ENCODE results near the gene SLC27A1. TPM values are rescaled to one million over a fixed set of nuclear protein-coding genes. Genes with fewer than 3 reads are reported as not detected.

SLC27A1 gene
- total and polyA plus RNA-seq, 2 donors (not counting 3 experiments of a cell fraction or from before 2014, with no cell fraction given), result 10.4 to 13.5 TPM

DNA sequence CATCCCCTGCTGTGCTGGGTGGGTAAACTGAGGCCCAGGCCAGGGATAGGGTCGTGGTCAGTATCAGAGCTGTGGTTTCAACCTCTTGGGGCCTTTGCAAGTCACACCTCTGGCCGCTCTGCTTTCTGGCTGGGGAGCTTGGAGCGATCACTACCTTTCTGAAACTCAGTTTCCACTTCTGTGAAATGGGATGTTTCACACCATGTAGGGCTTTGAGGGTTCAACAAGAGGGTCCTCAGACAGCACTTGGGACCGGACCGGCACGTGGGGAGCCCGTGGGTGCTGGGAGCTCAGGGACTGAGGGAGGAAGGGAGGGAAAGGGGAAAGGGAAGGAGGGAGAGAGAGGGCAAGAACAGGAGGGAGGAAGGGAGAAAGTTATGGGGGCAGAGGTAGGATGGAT is 62.2 kb downstream of the SLC27A1 start:
- CTCF ChIA-PET, result no interaction called here
- H3K27ac ChIP-seq (ENCODE audit: insufficient read depth, low read depth, low read length), result no peak overlapping the region
- H3K9me1 ChIP-seq (replicated peaks; ENCODE audit: control insufficient read depth, extremely low read depth, insufficient read depth, low read length), result no peaks in the 10 kb centered on the region
- H2AFZ ChIP-seq (ENCODE audit: low read depth, low read length), result no peak overlapping the region
- H3K4me2 ChIP-seq (ENCODE audit: insufficient read depth, low read length), result no peak overlapping the region
- FAIRE-seq (no peak), DNase-seq (ENCODE audit: low read depth, low spot score) (no peak)
- no peaks in the 10 kb centered on the region for H3K79me2 ChIP-seq (ENCODE audit: control insufficient read depth, insufficient read depth, low read length)
- TF ChIP-seq EZH2 (IDR thresholded peaks at IDR 0.05; ENCODE audit: borderline replicate concordance, low read depth, low read length, severe bottlenecking) (no peak), FOS (IDR thresholded peaks at IDR 0.05; ENCODE audit: borderline replicate concordance, insufficient read depth, low read length) (no peak), JUN (IDR thresholded peaks at IDR 0.05; ENCODE audit: borderline replicate concordance, insufficient read depth, insufficient read length, low read depth) (no peak), MYC (IDR thresholded peaks at IDR 0.05; ENCODE audit: low read depth, low read length) (no peak), POLR2A (IDR thresholded peaks at IDR 0.05; ENCODE audit: low read depth, low read length) (no peak), GATA2 (IDR thresholded peaks at IDR 0.05; ENCODE audit: insufficient read depth, insufficient read length, low read depth, low read length) (no peak), POLR2AphosphoS5 (IDR thresholded peaks at IDR 0.05; ENCODE audit: insufficient read depth, low read depth, low read length) (no peak)
- TF ChIP-seq, protein P1, sequence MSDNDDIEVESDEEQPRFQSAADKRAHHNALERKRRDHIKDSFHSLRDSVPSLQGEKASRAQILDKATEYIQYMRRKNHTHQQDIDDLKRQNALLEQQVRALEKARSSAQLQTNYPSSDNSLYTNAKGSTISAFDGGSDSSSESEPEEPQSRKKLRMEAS (IDR thresholded peaks at IDR 0.05; ENCODE audit: insufficient read depth, insufficient read length), result no peak
- no peaks in the 10 kb centered on the region for H3K4me1 ChIP-seq (ENCODE audit: control insufficient read depth, extremely low read depth, insufficient read depth, low read length)
- no peak overlapping the region for H3K9ac ChIP-seq (replicated peaks; ENCODE audit: extremely low read depth, insufficient read depth, low read length)
- intact Hi-C loops (cut with micrococcal nuclease) (no loop called here), dilution Hi-C loops (cut with MboI; ENCODE audit: extremely low pct_ligation_motif_present, low sequenced_read_pairs) (no loop called here)
- BruUV-seq (replicated peaks), result no TSS peak
- peaks cover 2% of the 10 kb centered on the region in 2 experiments for H3K27me3 ChIP-seq (ENCODE audit: control insufficient read depth in 2 of 2, insufficient read depth in 2 of 2, low read length in 2 of 2)
- H4K20me1 ChIP-seq (replicated peaks; ENCODE audit: control insufficient read depth, extremely low read depth, insufficient read depth, low read length), result no peaks in the 10 kb centered on the region
- POLR2A ChIA-PET, result no interaction called here
- H3K36me3 ChIP-seq (ENCODE audit: control insufficient read depth in 2 of 2, extremely low read depth in 1 of 2, insufficient read depth in 2 of 2, low read length in 2 of 2), result no peaks in the 10 kb centered on the region
- no peak overlapping the region for H3K4me3 ChIP-seq (replicated peaks in 1 of 3; ENCODE audit: insufficient read depth in 1 of 3, low read depth in 1 of 3, low read length in 3 of 3)
- H3K9me3 ChIP-seq (replicated peaks; ENCODE audit: control insufficient read depth, insufficient read depth, low read length), result no peaks in the 10 kb centered on the region

DNA sequence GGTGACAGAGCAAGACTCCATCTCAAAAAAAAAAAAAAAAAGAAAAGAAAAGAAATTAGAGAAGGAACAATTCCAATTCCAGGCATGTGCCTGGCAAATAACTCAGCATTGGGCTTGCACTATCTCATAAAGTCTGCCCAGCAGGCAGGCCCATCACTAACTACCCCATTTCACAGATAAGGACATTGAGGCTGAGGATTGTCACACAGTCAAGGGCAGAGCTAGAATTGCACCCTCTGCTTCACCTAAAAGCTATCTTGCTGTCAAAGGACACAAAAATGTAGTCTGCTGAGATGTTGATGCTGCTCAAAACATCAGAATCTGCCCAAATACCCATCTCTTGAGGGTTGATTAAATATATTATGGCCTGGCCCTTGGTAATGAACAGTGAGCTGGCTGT is 64.4 kb downstream of the SLC27A1 start:
- ChIA-PET POLR2A (no interaction called here), CTCF (interaction anchor here (1.2 to 3.8 kb wide), 2 partner anchors 38 to 53 kb away, joined by 3 to 18 read pairs; no protein-coding TSS in a partner anchor)
- intact Hi-C loops (cut with micrococcal nuclease), result no loop called here

More for the DNA sequence above, 64.4 kb downstream of the SLC27A1 start:
- DNase-seq (ENCODE audit: low read depth, low spot score) (no peak), FAIRE-seq (no peak)
- Histone ChIP-seq H2AFZ (ENCODE audit: low read depth, low read length) (no peak overlapping the region), H3K27ac (ENCODE audit: insufficient read depth, low read depth, low read length) (no peak overlapping the region), H3K9ac (replicated peaks; ENCODE audit: extremely low read depth, insufficient read depth, low read length) (no peak overlapping the region), H3K4me3 (replicated peaks in 1 of 3; ENCODE audit: insufficient read depth in 1 of 3, low read depth in 1 of 3, low read length in 3 of 3) (no peak overlapping the region), H4K20me1 (replicated peaks; ENCODE audit: control insufficient read depth, extremely low read depth, insufficient read depth, low read length) (no peaks in the 10 kb centered on the region), H3K36me3 (ENCODE audit: control insufficient read depth in 2 of 2, extremely low read depth in 1 of 2, insufficient read depth in 2 of 2, low read length in 2 of 2) (no peaks in the 10 kb centered on the region), H3K27me3 (ENCODE audit: control insufficient read depth in 2 of 2, insufficient read depth in 2 of 2, low read length in 2 of 2) (peaks cover 0 to 2% of the 10 kb centered on the region in 2 experiments), H3K9me3 (replicated peaks; ENCODE audit: control insufficient read depth, insufficient read depth, low read length) (no peaks in the 10 kb centered on the region), H3K9me1 (replicated peaks; ENCODE audit: control insufficient read depth, extremely low read depth, insufficient read depth, low read length) (no peaks in the 10 kb centered on the region), H3K4me2 (ENCODE audit: insufficient read depth, low read length) (no peak overlapping the region), H3K79me2 (ENCODE audit: control insufficient read depth, insufficient read depth, low read length) (no peaks in the 10 kb centered on the region), H3K4me1 (ENCODE audit: control insufficient read depth, extremely low read depth, insufficient read depth, low read length) (peaks cover 7% of the 10 kb centered on the region)
- dilution Hi-C loops (cut with MboI; ENCODE audit: extremely low pct_ligation_motif_present, low sequenced_read_pairs), result no loop called here
- no TSS peak for BruUV-seq (replicated peaks)
- TF ChIP-seq FOS (IDR thresholded peaks at IDR 0.05; ENCODE audit: borderline replicate concordance, insufficient read depth, low read length) (no peak), POLR2A (IDR thresholded peaks at IDR 0.05; ENCODE audit: low read depth, low read length) (no peak), GATA2 (IDR thresholded peaks at IDR 0.05; ENCODE audit: insufficient read depth, insufficient read length, low read depth, low read length) (no peak), EZH2 (IDR thresholded peaks at IDR 0.05; ENCODE audit: borderline replicate concordance, low read depth, low read length, severe bottlenecking) (no peak), MYC (IDR thresholded peaks at IDR 0.05; ENCODE audit: low read depth, low read length) (no peak), POLR2AphosphoS5 (IDR thresholded peaks at IDR 0.05; ENCODE audit: insufficient read depth, low read depth, low read length) (no peak)
- TF ChIP-seq, protein P1 (IDR thresholded peaks at IDR 0.05; ENCODE audit: insufficient read depth, insufficient read length), result no peak

Measured in endothelial cell of umbilical vein (primary cell).